Suprapubic skin (tissue), 4 donors: ENCODE results near the gene ZNF277.

ENCODE experiments used
- CTCF ChIP-seq, 2 donors: fragments of 200-600 bp in 1 of 2; fragments of 450-650 bp in 1 of 2; sonication (generic) in 1 of 2; IDR thresholded peaks; one replicate each; pipeline ENCODE4 v1.5.1; 2016 to 2019; ENCODE audit warnings: antibody characterized with exemption in 2 of 2, mild to moderate bottlenecking in 1 of 2, moderate library complexity in 1 of 2
- EP300 ChIP-seq: sonication (generic); formaldehyde crosslinking; IDR thresholded peaks from one replicate; pipeline ENCODE4 v1.6.1; 2017; ENCODE audit warnings: antibody characterized with exemption
- POLR2A ChIP-seq, 2 donors: fragments of 450-650 bp; IDR thresholded peaks; one replicate each; pipeline ENCODE4 v1.6.1; 2017; ENCODE audit warnings: antibody characterized with exemption in 2 of 2, mild to moderate bottlenecking in 2 of 2, moderate library complexity in 2 of 2
- POLR2AphosphoS5 ChIP-seq, 3 donors: sonication (generic); formaldehyde crosslinking; IDR thresholded peaks; one replicate each; pipeline ENCODE4 v1.6.1; 2017; ENCODE audit warnings: antibody characterized with exemption in 3 of 3

- no peak for TF ChIP-seq CTCF (IDR thresholded peaks at IDR 0.05)
- TF ChIP-seq POLR2A (IDR thresholded peaks at IDR 0.05): no peak
- no peak for TF ChIP-seq EP300
- TF ChIP-seq POLR2AphosphoS5 (IDR thresholded peaks at IDR 0.05): no peak
These were observed 47.7 kb downstream of the ZNF277 start for GRCh38 chr7:112254156-112254555.
